OCI-LY7 (cell line): ENCODE data around the gene TBC1D21. TPM values are rescaled to one million over a fixed set of nuclear protein-coding genes. Genes with fewer than 3 reads are reported as not detected.

ENCODE experiments used
- BruUV-seq: library from RNA; stranded (reverse); fragments of 400-500 nt; replicated peaks from 2 replicates; lab custom pipeline; 2021; lab: Mats Ljungman, UMichigan
- CTCF ChIA-PET: fragments of 300-600 bp; sonication (Branson Sonifier 250); formaldehyde crosslinking; loops from one replicate; lab custom pipeline; 2022; ENCODE audit warnings: antibody characterized with exemption; ENCODE audit not compliant: unreplicated experiment; lab: Charles Lee
- POLR2A ChIA-PET: fragments of 300-600 bp; sonication (Branson Sonifier 250); formaldehyde crosslinking; loops from one replicate; lab custom pipeline; 2022; ENCODE audit warnings: antibody characterized with exemption; lab: Charles Lee
- DNase-seq: peaks from one replicate; pipeline ENCODE4 v3.0.0-alpha.2; 2015; ENCODE audit warnings: low spot score
- H2AFZ ChIP-seq: fragments of 200-600 bp; sonication (generic), shearing (Covaris generic); 2 replicates; pipeline ENCODE4 v1.6.1; 2014; ENCODE audit warnings: mild to moderate bottlenecking, antibody characterized with exemption, low read length, moderate library complexity
- H3K27ac ChIP-seq: fragments of 200-600 bp; sonication (generic); 2 replicates; pipeline ENCODE4 v1.5.1; 2014; ENCODE audit warnings: mixed run types, low read depth, mild to moderate bottlenecking, moderate library complexity, low read length, inconsistent platforms; ENCODE audit not compliant: poor library complexity, severe bottlenecking
- H3K36me3 ChIP-seq: fragments of 200-600 bp; sonication (generic); 2 replicates; pipeline ENCODE4 v1.6.1; 2014; ENCODE audit warnings: mild to moderate bottlenecking, antibody characterized with exemption, low read length, moderate library complexity, mixed read lengths; ENCODE audit not compliant: insufficient read depth
- H3K4me1 ChIP-seq: fragments of 200-600 bp; sonication (generic); 2 replicates; pipeline ENCODE4 v1.5.1; 2014; ENCODE audit warnings: mild to moderate bottlenecking, low read length; ENCODE audit not compliant: insufficient read depth, poor library complexity, severe bottlenecking
- H3K4me2 ChIP-seq: fragments of 200-600 bp; sonication (generic); 2 replicates; pipeline ENCODE4 v1.6.1; 2014; ENCODE audit warnings: mild to moderate bottlenecking, low read length
- H3K4me3 ChIP-seq: fragments of 200-600 bp; sonication (generic); 2 replicates; pipeline ENCODE4 v1.5.1; 2014; ENCODE audit warnings: mild to moderate bottlenecking, low read depth, low read length; ENCODE audit not compliant: poor library complexity, severe bottlenecking
- H3K79me2 ChIP-seq: fragments of 200-600 bp; sonication (generic); 2 replicates; pipeline ENCODE4 v1.6.1; 2016; ENCODE audit warnings: low read depth, mild to moderate bottlenecking, low read length, moderate library complexity, mixed read lengths; ENCODE audit not compliant: insufficient read depth
- H3K9me2 ChIP-seq: fragments of 200-600 bp; sonication (generic); 2 replicates; pipeline ENCODE4 v1.6.1; 2016; ENCODE audit warnings: mild to moderate bottlenecking, low read length, mixed read lengths; ENCODE audit not compliant: insufficient read depth
- H3K9me3 ChIP-seq: fragments of 200-600 bp; sonication (generic); 2 replicates; pipeline ENCODE4 v1.6.1; 2014; ENCODE audit warnings: mild to moderate bottlenecking, mixed run types, low read length, mixed read lengths
- H4K20me1 ChIP-seq: fragments of 200-600 bp; sonication (generic); 2 replicates; pipeline ENCODE4 v1.6.1; 2014; ENCODE audit warnings: mild to moderate bottlenecking, antibody characterized with exemption, low read length, moderate library complexity, mixed read lengths; ENCODE audit not compliant: insufficient read depth
- EZH2phosphoT487 ChIP-seq: fragments of 200-600 bp; sonication (generic); IDR thresholded peaks from 2 replicates; pipeline ENCODE4 v1.6.1; 2018; ENCODE audit warnings: low read depth, borderline replicate concordance, mild to moderate bottlenecking, mixed run types, antibody characterized with exemption, low read length, moderate library complexity, mixed read lengths
- intact Hi-C: fragments of 100-400 bp; cut with micrococcal nuclease; formaldehyde crosslinking; loops from one replicate; pipeline ENCODE4 v1.10.0; 2022; ENCODE audit not compliant: unreplicated experiment
- total RNA-seq, 2 experiments: library from RNA; depleted of rRNA in 1 of 2; stranded (reverse); fragments of >200 nt in 1 of 2; shearing (Covaris generic) in 1 of 2; gene quantifications; 2 replicates each; pipeline ENCODE4 v1.2.3, GENCODE V29; 2014 to 2022
- TF ChIP-seq, protein P1 (sequence below): fragments of 200-600 bp; sonication (generic); conservative IDR thresholded peaks from 2 replicates; pipeline ENCODE4 v1.5.1; 2014; ENCODE audit warnings: mild to moderate bottlenecking, antibody characterized with exemption, low read length, moderate library complexity, mixed read lengths

TBC1D21 gene
- total RNA-seq, 2 experiments from 2014 or later = not detected

DNA sequence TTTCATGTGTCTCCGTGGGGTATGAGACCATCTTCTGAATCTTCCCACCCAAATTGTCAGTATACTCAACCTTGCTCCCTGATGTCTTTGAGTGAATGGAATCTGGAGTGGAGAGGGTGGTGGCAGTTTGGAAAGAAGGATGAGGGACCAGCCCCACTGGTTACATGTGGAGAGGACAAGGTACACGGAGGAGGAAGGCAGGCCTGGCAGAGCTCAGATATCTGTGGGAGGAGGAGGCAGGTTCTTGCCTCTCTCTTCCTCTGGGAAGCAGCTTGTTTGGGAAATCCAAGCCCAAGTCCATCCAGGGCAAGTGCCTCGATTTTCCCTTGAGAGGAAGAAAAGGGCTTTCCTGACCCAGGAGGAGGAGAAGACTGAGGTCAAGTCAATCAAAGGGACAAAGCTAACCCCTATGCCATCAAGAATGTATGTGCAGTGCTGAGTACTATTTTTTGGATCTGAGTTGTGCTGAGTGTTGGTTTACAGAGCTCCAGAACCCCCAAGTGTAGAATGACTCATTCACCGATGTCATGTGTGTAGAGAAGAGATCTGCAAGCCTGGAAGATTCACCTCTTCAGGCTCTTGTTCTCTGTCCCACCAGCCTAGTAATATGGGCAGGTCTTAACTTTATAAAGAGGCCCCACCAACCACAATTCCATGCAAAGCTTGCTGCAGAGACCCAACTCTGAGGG lies 33.1 kb downstream of the TBC1D21 start:
- intact Hi-C loops = no loop called here
- TF ChIP-seq, protein P1, sequence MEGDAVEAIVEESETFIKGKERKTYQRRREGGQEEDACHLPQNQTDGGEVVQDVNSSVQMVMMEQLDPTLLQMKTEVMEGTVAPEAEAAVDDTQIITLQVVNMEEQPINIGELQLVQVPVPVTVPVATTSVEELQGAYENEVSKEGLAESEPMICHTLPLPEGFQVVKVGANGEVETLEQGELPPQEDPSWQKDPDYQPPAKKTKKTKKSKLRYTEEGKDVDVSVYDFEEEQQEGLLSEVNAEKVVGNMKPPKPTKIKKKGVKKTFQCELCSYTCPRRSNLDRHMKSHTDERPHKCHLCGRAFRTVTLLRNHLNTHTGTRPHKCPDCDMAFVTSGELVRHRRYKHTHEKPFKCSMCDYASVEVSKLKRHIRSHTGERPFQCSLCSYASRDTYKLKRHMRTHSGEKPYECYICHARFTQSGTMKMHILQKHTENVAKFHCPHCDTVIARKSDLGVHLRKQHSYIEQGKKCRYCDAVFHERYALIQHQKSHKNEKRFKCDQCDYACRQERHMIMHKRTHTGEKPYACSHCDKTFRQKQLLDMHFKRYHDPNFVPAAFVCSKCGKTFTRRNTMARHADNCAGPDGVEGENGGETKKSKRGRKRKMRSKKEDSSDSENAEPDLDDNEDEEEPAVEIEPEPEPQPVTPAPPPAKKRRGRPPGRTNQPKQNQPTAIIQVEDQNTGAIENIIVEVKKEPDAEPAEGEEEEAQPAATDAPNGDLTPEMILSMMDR = no peak
- no peak for TF ChIP-seq EZH2phosphoT487

DNA sequence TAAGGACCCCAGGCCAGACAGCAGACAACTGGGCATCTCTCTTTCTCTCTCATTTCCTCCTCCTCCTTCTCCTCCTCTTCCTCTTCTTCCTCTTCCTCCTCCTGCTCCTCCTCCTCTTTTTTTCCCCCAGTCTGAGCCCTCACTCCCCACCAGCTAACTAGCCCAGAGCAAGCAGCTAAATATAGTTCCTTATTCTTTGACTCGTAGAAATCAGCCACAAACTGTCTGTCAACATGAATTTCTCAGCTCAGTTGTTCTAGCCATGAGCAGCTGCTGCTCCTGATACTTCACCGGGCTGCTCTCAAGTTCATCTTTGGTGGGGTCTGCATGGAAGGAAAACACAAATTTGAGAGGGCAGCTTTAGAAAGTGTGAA lies 33.7 kb downstream of the TBC1D21 start:
- Histone ChIP-seq H3K36me3 (no peaks in the 10 kb centered on the region), H3K9me3 (no peaks in the 10 kb centered on the region), H3K27ac (no peak overlapping the region), H4K20me1 (no peaks in the 10 kb centered on the region), H3K4me3 (no peak overlapping the region), H3K9me2 (no peaks in the 10 kb centered on the region), H2AFZ (no peak overlapping the region), H3K79me2 (no peaks in the 10 kb centered on the region), H3K4me1 (no peaks in the 10 kb centered on the region), H3K4me2 (no peak overlapping the region)
- no peak for TF ChIP-seq EZH2phosphoT487
- TF ChIP-seq, protein P1 = no peak
- POLR2A ChIA-PET = interaction anchor here (1.3 kb wide), 1 partner anchor 13 kb away, joined by 3 read pairs; no protein-coding TSS in a partner anchor
- intact Hi-C loops = no loop called here
- no TSS peak for BruUV-seq
- DNase-seq = no peak
- CTCF ChIA-PET = no interaction called here

More for the DNA sequence above, 33.1 kb downstream of the TBC1D21 start:
- Histone ChIP-seq H2AFZ (no peak overlapping the region), H3K4me1 (no peaks in the 10 kb centered on the region), H3K27ac (no peak overlapping the region), H3K4me3 (no peak overlapping the region), H3K4me2 (no peak overlapping the region), H4K20me1 (no peaks in the 10 kb centered on the region), H3K79me2 (no peaks in the 10 kb centered on the region), H3K9me3 (no peaks in the 10 kb centered on the region), H3K36me3 (no peaks in the 10 kb centered on the region), H3K9me2 (no peaks in the 10 kb centered on the region)
- ChIA-PET POLR2A (interaction anchor here (1.3 kb wide), 1 partner anchor 14 kb away, joined by 3 read pairs; no protein-coding TSS in a partner anchor), CTCF (no interaction called here)
- no peak for DNase-seq
- BruUV-seq = no TSS peak

DNA sequence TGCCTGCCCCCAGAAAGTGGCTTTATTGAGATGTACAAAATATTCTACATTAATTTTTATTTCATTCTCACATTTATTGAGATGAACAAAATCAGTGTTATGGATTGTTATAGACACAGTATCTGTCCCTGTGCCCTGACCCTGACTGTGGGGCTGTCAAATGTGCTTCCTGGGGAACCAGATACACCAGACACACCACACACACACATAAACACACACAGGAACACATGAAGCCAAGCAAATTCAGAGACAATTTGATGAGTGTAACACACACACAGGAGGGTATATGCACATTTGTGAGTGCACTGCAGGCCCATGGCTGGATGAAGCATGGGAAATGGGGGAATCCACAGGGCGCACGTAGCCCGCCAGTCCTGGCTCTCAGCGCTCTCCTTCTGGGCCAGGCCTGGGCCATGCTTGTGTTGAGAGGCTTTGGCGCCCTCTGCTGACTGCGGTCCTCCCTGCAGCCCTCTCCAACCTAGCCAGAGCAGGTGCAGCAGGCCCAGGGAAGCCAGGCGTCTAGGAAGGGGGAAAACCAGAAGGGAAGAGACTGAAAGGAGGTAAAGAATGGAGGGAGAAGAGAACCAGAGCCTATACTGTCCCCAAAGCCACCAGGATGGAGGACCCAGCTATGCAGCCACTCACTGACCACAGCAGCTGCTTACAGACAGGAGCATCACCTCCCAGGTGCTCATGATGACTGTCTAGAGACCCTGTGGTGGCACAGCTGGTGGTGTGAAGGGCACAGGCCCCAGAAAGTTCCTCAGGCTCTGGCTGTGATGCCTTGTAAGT lies 34.9 kb downstream of the TBC1D21 start:
- ChIA-PET CTCF (no interaction called here), POLR2A (no interaction called here)
- Histone ChIP-seq H2AFZ (no peak overlapping the region), H3K4me3 (no peak overlapping the region), H3K9me2 (no peaks in the 10 kb centered on the region), H4K20me1 (no peaks in the 10 kb centered on the region), H3K9me3 (no peaks in the 10 kb centered on the region), H3K4me1 (no peaks in the 10 kb centered on the region), H3K27ac (no peak overlapping the region), H3K4me2 (no peak overlapping the region), H3K79me2 (no peaks in the 10 kb centered on the region), H3K36me3 (no peaks in the 10 kb centered on the region)
- intact Hi-C loops = loop anchor here (1.0 kb wide), 1 partner anchor 34 kb away; no protein-coding TSS in a partner anchor
- TF ChIP-seq, protein P1 = peak; percentile 85
- no peak for TF ChIP-seq EZH2phosphoT487
- BruUV-seq = no TSS peak
- peak; percentile 60 for DNase-seq
